Endothelial cell of hepatic sinusoid (primary cell): ENCODE measurements around the gene HYAL1.

Source experiments
- in situ Hi-C: cut with HindIII; loops from 2 replicates; pipeline ENCODE4 v1.10.0; 2017; ENCODE audit warnings: low sequenced_read_pairs

HYAL1 gene

DNA sequence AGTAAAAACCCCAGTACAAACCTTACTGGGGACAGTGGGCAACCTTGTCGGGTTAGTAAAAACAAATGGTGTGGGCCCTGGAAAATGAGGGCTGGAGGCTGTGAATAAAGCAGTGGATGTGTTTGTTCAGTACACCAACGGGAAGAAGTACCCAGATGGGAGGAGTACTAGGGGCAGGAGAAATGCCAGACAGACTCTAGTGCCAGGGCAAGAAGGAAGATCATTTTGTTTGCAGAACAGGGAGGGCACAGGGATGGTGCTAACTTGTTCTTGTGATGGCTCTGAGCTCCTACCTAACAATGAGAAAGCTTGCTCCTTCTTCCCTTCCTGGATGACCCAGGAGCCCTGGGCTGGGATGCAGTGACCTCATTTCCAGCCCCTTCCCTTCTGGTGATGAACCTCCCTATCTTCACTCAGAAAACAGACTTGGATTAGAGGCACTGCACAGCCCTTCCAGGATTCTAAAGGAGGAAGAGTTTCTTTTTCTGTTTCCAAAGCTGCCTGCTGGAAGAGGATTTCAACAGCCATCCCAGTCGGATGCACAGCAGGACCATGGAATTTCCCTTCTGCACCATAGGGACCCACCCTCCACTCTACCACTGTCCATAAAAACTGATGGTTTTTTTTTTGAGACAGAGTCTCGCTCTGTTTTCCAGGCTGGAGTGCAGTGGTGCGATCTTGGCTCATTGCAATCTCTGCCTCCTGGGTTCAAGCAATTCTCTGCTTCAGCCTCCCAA, 31.1 kb upstream of the HYAL1 start:
- in situ Hi-C loops, result no loop called here

DNA sequence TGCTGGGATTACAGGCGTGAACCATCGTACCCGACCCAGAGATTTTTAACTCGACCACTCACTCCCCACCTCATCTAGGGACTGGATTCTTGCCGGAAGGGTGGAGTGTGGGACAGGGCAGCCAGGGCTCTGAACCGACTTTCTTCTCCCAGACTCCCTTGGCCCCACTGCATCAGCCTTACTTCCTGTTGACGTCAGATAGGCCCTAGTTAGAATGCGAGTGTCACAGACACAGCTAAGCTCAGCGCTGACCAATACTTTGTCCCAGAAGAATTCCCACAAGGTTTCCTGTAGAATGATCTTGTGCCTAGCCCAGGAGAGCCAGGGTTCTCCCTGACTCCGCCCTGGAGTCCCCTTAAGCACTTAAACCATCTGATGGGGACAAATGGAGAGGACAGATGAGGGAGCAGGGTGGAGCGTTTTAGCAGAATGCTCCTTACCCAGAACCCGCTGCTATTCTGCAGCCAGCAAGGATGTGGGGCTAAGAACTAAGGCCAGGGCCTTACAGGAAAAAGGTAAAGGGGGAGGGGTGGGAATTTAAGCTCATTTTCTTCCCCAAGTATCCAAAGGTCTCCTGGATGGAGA, 30.5 kb upstream of the HYAL1 start:
- in situ Hi-C loops, result no loop called here

DNA sequence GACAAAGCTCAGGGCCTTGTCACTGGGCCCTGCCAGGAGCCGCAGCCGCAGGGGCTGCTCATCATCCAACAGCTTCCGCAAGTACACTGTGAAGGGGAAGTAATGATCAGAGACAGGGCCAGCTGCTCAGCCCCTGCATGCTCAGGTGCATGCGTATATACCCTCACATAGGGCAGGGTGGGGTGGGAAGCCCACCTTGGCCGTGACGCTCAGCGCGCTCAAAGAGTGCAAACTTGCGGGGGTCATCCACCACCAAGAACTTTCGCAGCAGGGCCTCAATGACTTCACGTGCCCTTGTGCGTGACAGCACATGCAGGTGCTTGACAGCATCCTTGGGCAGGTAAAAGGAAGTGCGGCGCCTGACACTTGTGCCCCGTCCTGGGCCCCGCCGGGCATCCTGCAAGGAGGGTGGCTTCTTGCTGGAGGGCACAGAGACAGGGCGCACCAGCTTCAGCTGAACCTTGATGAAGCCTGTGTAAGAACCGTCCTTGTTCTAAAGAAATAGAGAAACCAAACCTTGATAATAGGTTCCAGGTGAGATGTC, 28.1 kb upstream of the HYAL1 start:
- in situ Hi-C loops, result no loop called here

DNA sequence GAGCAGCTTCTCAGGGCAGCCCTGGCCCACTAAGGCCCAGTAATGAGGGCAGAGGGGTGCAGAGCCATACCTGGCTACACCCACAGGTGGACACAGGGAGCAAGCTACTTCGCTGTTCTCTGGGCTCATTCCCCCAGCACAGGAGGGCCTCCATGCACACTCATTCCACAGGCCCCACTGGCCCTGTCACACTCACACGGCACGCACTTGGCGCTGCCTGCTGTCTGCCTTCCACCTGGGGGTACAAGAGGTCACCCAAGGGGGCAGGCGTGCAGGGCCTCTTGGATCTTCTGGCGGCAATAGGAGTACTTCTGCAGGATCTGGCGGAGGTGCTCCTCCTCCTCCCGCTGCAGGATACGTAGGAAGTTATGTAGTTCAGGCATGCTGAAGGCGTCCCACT, 27.0 kb upstream of the HYAL1 start:
- in situ Hi-C loops, result no loop called here

DNA sequence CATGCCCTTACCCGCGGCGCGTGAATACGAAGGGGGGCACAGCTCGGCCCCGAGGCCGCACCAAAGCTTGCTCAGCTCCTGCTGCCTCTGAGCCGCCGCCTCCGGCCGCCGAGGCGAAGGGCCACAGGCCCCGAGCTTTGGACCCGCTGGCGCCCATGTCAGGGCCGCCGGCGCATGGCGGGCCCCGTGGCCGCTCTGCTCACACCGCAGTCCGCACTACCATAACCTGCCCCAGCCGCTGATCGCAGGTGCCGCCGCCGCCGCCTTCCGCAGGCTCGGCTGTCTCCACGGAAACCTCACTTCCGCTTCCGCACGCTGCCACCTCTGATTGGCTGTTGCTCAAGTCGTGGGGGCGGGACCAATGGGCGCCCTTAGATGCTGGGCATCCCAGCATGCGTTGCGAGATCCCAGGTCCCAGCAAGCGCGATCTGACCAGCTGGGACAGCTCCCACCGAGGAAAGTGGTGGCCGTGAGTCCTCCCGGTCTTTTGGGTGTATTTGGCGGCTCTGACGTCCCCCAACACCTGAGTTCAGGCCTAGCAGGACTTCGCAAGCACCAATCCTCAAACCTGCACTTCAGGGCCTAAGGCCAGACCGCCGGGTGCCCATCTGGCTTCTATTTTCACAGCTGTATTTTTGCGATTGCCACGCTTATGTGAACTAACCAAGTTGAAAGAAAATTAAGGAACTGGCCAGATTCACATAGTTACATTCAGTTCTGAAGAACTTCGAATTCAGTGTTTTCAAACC, 24.7 kb upstream of the HYAL1 start, which contains the start of gene TUSC2:
Gene TUSC2, minus strand, starts transcription at position 281 of the 749 bp plus-strand sequence. Its CDS starts 124 bp downstream, at position 157.
- in situ Hi-C loops, result loop anchor here (5.0 kb wide), 2 partner anchors 51 to 86 kb away; partner anchors contain the start of gene LSMEM2

DNA sequence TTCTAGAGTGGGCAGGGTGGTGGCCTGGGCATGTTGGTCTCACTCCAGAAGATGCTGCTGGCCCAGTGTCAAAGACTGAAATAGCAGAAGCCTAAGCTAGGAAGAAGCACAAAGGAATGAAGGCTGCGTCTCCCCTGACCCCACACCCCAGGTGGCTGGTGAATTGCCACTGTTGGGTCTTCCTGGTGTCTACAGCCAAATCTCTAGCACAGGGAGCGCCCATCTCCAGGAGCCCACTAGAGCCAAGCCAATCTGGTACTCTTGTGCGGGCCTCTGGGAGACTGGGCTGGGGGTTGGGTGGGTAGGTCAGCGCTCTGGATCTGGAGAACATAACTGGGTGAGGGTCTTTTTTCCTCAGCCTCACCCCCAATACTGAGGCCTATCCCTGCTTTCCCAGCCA, 23.8 kb upstream of the HYAL1 start:
- in situ Hi-C loops, result loop anchor here (5.0 kb wide), 2 partner anchors 50 to 85 kb away; partner anchors contain the start of gene LSMEM2

DNA sequence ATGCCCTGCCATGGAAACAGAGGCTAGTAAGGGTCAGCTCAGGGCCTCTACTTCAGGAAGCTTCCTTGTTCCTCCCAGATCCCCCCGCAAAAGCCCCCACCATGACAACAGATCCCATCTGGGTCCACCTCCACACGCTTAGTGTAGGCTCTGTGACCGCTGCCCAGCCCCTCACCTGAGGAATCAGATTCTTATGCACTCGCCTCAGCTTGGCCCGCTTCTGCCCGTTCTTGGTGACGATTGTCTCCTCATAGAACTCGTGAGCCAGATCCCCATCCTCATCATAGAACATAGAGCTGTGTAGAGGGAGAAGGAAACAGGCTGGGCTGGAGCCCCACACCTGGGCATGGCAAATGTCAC, 22.8 kb upstream of the HYAL1 start:
- in situ Hi-C loops, result loop anchor here (5.0 kb wide), 2 partner anchors 49 to 84 kb away; partner anchors contain the start of gene LSMEM2

DNA sequence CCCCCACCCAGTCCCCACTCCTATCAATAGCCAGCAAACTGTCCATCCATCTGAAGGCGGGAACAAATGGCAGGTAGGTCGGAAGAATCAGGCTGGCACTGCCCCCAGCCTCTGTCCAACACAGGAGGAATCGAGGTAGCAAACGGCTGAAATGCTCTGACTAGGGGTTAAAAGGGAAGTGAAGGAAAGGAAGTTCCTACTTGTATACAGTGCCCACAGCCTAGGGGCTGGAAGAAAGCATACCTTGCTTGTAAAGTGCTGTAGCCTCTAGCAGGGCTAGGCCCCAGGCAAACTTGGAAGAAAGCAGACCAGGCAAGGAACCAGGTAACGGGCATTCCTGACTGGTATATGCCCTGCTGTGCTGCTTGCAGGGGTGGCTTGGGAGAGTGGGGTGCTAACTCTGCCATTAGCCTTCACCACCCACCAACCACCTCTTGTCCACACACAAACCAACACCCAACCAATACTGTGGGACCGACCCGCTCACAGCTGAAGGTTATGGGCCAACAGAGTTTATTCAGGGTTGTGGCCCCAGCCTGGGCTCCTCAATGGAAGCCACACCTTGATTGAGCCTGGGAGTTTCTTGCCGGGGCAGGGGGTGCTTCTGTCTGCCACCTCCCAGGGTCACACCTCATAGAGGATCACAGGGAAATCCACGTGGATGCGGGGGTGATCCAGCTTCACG, 22.3 kb upstream of the HYAL1 start:
- in situ Hi-C loops, result loop anchor here (5.0 kb wide), 2 partner anchors 48 to 83 kb away; partner anchors contain the start of gene LSMEM2

DNA sequence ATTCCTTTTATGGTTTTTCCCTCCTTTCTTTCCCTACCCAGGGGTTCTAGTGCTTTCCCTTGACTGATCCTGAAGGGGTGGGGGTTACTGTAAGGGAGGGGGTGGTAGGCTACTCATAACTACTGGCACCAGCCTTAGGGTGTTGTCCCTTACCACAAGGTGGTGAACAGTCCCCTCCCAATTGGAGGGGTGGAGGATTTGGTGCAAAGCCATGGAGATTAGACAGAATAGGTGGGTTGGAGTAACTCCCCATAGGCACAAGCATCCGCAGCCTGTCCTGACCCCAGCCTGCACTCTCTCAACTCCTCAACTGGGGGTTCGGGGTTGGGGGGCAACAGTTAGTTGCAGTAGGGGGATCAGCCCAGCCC, 21.7 kb upstream of the HYAL1 start:
- in situ Hi-C loops, result loop anchor here (5.0 kb wide), 2 partner anchors 48 to 83 kb away; partner anchors contain the start of gene LSMEM2

DNA sequence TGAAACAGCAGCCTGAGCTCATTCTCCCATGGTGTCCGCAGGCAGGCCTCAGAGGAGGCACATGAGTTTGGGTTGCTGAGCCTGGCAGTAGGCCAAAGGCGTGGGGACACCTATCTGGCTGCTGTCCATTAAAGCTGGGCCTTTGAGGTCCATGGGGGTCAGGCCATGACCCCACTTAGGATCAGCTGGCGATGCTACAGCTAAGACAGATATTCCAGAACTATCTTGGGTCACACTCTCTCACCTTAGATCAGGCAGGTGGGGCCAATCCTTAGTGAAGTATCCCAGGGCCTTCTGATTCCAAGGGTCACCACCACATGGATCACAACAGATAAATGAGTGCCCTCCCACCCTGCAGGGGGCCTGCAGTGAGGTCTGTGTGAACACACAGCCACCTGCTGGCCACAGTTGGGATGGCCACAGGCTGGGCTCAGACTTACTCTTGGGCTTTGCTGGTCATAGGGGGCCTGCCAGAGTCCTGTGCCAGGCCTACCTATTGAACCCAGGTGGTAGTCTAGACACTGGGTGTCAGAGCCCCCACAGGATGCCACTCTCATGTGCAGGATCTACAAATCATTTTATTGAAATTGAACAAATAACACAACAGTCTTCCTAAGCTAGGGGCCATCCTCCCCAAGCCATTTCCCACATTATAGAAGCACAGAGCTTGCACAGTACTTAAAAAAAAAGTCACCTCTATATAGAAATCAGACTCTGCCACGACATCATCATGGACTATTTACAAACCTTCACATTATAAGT, 21.2 kb upstream of the HYAL1 start:
- in situ Hi-C loops, result loop anchor here (5.0 kb wide), 2 partner anchors 47 to 82 kb away; partner anchors contain the start of gene LSMEM2

DNA sequence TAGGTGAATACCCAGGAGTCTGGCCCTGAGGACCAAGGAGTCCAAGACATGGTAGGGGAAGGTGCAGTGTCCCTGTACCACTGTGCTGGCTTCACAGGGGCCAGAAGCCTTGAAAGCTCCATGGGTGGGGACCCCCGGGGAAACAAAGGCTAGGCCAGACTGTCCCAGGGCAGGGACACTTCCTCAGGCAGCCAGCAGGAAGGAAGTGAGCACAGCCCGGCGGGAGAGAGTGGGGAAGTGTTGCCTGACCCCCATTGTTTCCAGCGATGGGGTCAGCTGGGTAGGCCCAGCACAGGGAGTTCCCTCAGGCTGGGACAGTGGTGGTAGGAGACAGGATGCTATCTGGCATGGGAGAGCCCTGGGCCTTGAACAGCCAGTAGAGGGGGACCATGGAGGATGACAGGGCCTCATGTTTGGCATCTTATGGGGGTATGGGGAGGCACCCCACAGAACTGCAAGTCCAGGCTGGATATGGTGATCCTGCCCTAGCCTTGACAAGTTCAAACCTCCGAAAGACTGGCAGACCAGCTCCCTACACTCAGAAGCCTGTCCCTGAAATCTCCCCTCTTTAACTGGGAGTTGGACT, 20.3 kb upstream of the HYAL1 start:
- in situ Hi-C loops, result no loop called here

DNA sequence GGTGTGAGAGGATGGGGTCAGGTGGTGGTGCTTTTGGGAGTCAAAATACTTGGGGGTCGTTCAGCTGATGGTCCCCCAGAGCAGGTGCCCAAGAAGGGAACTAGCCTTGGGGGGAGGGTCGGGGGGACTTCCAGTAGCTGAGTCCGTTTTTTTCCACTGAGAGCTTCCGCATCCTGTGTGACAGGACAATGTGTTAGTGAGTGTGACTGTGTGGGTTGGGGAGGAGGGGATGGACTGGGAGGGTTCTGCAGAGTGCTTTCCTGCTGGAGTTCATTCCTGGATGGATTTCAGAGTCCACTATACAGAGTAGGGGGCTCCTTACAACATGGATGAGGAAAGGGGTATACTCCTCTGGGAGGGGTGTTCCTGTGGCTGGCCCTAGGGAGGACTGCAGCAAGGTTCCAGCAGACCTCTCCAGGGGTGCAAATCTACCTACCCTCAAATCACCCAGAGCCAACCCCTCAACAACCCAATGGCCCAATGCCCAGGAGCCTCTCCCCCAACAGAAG, 19.8 kb upstream of the HYAL1 start:
- in situ Hi-C loops, result no loop called here

DNA sequence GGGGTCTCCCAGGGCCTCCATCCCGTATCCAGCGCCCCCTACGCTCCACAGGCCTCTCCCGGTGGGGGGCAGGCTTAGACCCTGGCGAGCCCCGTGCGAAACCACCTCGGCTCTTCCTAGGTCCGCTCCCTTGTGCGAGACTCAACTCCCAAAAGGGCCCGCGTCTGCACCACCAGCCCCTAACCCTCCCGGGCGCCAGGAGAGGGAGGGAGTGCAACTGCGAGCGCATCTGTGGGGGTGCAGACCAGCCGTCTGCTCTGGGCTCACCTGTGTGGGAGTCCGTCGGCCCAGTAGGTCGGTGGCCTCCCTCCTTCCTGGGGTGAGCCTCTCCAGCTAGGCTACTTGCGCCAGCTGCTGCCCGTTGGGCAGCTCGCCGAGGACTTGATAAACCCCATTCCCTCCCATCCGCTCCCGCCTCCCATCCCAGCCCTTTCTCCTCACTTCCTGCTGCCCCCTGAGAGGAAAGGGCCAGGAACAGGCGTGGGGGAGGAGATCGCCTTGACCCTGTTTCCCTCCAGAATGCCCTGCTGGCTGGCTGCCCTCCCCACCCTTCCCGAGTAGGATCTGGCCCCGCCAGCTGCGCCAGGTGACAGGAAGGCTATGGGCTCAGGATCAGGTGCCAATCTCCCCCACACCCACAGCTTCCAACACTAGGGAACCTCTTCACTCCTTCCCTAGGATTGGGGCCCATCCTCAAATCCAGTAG, 19.2 kb upstream of the HYAL1 start, which contains the start of gene HYAL2:
Gene HYAL2, minus strand, starts transcription at position 360 of the 706 bp plus-strand sequence. CDS start 2,256 bp downstream, outside the sequence.
- in situ Hi-C loops, result no loop called here

DNA sequence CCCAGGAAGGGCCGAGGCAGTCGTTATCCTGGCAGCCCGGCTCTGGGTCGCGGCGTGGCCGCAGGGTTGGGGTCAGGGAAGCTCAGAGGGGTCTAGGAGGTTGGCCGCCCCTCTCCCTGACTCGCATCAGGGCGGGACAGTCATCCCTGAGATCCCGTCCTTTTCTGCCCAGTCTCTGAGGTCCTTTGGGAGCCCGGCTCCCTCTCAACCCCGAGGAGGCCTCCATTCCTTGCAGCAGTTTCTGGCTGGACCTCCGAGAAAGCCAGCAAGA, 18.7 kb upstream of the HYAL1 start:
- in situ Hi-C loops, result no loop called here

DNA sequence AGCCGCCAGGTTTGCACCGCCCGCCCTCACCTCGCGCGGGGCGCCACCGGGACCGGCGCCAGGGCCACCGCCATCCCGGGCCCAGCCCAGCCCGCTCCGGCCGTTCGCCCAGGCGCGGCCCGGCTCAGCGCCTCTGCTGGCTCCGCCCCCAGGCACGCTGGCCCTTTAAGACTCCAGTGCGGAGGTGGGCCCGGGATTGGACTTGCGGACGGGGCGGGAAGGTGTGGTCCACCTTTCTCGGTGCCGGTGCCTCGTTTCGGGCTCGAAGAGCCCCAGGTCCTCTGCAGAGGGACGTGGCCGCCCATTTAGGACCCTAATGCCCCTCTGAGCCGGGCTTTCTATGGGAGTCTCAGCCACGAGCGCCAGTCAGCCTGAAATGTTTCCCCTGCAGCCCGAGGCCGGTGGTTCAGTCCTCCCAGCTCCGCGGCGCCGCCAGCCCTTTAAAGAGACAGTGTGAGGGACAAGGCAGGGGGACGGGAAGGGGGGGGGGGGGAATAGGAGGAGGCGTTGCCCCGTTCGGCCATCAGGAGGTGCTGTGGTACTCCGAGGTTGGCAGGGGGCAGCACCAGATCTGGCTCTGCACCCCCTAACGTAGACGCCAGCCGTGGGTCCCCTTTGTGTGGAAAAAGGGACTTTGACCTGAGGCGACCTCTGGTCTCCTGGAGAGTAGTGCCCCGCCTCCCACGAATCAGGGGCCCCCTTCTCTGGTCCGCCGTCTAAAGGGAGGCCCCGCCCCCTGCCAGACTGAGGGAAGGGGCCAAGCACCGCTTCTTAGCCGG, 18.2 kb upstream of the HYAL1 start:
- in situ Hi-C loops, result no loop called here

DNA sequence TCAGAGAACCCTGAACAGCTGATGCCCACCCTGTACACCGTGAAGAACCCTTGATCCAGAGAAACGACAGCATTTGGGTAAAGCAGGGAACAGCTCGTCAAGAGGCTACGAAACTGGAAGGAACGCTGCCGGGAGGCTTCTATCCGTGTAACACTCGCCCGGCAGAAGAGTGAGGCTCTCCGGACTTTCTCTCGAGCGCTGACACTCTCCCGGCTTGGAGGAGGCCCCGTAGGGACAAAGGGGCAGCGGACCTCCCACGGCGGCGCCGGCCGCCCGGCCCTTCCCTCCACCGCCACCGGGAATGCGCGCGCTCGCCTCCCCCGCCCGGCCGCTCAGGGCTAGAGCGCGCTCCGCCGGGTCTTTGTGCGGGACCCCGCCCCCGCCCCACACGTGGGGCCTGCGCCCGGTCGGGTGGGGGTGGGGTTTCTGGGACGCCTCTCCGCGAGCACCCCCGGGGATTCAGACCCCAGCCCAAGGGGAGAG, 17.5 kb upstream of the HYAL1 start:
- in situ Hi-C loops, result no loop called here

DNA sequence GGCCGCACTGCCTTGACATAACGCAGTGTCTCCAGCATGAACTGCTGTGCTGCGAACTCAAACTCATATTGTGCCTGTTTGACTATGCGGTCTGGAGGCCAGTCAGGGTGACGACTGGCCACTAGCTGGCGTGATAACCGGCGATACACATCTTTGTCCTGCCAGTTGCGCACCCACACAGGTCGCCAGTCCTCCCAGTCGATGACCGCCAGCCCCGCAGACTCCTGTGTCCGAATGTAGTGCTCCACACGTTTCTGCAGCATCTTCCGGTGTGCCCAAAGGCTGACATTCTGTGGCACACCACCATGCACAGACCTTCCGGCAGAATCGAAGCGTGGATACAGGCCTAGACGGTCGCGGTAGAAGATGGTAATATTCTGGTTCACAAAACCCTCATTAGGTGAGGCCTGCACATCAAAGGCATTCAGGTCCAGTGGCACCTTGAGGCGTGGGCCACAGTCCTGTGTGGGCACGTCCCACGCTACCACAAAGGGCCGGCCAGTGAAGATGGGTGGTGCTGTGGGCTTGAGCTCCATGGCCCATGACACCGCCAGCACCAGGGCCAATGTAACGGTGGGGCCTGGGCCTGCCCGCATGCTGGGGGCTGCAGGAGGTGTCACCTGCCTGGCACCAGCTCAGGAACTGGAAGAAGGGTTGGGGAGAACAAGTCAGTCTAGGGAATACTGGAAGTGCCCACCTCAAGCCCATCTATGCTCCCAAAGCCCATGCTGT, 16.7 kb upstream of the HYAL1 start:
- in situ Hi-C loops, result no loop called here
